ENCODE results near the gene SYP. TPM values are rescaled to one million over a fixed set of nuclear protein-coding genes. Genes with fewer than 3 reads are reported as not detected.

SYP gene
- total RNA-seq, 1 donor from 2014 or later = 2.3 TPM

DNA sequence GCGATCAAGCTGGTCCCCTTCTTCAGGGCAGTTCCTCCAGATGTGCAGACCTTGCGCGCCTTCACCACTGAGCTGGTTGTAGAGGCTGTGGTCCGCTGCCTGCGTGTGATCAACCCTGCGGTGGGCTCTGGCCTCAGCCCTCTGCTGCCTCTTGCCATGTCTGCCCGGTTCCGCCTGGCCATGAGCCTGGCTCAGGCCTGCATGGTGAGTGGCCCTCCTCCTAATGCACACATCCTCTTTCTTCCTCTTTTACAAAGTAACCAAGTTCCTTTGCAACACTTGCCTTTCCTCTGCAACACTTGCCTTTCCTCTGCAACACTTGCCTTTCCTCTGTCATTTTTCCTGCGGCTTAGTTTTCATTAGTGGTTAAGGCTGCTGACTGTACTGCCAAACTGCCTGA is 37.1 kb upstream of the SYP start:
- TF ChIP-seq, protein P1, sequence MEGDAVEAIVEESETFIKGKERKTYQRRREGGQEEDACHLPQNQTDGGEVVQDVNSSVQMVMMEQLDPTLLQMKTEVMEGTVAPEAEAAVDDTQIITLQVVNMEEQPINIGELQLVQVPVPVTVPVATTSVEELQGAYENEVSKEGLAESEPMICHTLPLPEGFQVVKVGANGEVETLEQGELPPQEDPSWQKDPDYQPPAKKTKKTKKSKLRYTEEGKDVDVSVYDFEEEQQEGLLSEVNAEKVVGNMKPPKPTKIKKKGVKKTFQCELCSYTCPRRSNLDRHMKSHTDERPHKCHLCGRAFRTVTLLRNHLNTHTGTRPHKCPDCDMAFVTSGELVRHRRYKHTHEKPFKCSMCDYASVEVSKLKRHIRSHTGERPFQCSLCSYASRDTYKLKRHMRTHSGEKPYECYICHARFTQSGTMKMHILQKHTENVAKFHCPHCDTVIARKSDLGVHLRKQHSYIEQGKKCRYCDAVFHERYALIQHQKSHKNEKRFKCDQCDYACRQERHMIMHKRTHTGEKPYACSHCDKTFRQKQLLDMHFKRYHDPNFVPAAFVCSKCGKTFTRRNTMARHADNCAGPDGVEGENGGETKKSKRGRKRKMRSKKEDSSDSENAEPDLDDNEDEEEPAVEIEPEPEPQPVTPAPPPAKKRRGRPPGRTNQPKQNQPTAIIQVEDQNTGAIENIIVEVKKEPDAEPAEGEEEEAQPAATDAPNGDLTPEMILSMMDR (IDR thresholded peaks at IDR 0.05) = no peak
- H3K27ac Mint-ChIP-seq (ENCODE audit: unreplicated experiment) = no peak overlapping the region
- peaks cover 3% of the 10 kb centered on the region for H3K4me1 Mint-ChIP-seq (ENCODE audit: unreplicated experiment)
- no peak overlapping the region for H3K4me3 Mint-ChIP-seq (ENCODE audit: unreplicated experiment)
- DNase-seq (ENCODE audit: extremely low spot score, unreplicated experiment) = no peak
- no peaks in the 10 kb centered on the region for H3K27me3 Mint-ChIP-seq (ENCODE audit: unreplicated experiment)
- H3K36me3 Mint-ChIP-seq (ENCODE audit: unreplicated experiment) = no peaks in the 10 kb centered on the region
- H3K9me3 Mint-ChIP-seq (ENCODE audit: unreplicated experiment) = peaks cover 7% of the 10 kb centered on the region

DNA sequence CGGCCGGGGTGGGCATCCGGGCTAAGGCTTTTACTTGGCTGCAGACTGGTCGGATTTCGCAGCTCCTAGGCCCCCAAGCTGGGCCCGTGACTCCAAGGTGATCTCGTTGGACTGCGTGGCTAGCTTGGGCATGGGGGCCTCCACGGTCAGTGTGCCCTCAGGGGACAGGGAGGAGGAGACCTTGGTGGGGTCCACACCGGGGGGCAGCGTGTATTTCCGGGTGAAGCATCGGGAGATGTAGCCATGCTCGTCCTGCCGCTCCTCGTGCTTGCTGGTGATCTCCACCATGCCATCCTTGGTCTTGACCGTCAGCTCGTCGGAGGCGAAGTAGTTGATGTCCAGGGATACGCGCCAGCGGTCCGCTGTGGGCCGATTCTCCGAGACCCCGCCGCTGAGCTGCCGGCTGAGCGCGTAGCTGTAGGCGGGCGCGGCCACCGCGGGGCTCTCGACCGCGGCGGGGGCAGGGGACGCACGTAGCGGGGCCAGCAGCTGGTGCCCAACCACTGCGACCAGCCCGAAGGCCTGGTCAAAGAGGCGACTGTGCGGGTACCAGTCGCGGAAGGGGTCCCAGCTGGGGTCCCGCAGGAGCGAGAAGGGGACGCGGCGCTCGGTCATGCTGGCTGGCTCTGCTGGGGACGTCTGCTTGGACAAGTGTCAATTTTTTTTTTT is 34.0 kb upstream of the SYP start:
- no peaks in the 10 kb centered on the region for H3K36me3 Mint-ChIP-seq (ENCODE audit: unreplicated experiment)
- H3K9me3 Mint-ChIP-seq (ENCODE audit: unreplicated experiment) = peaks cover 14% of the 10 kb centered on the region
- H3K4me1 Mint-ChIP-seq (ENCODE audit: unreplicated experiment) = peaks cover 5% of the 10 kb centered on the region
- no peaks in the 10 kb centered on the region for H3K27me3 Mint-ChIP-seq (ENCODE audit: unreplicated experiment)
- no peak for DNase-seq (ENCODE audit: extremely low spot score, unreplicated experiment)
- H3K4me3 Mint-ChIP-seq (ENCODE audit: unreplicated experiment) = no peak overlapping the region
- no peak overlapping the region for H3K27ac Mint-ChIP-seq (ENCODE audit: unreplicated experiment)
- TF ChIP-seq, protein P1 (IDR thresholded peaks at IDR 0.05) = no peak

DNA sequence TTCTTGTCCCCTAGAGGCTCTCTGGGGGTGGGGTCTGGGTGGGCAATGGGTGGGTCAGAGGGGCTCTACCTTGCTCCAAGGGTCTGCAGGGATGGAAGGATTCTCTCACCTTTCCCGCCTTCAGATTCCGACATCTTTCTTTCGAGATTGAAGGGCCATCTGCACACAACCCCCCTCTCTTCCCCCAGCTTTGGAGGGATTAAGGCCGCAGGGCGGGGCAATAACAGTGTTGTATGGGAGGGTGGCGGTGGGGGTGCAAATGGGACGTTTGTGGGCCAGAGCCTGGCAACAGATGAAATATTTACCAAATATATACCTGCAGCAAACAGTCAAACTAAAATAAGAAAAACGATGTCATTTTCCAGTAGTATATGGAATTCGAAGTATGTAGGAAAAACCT is 33.2 kb upstream of the SYP start, which contains the start of gene CACNA1F:
Gene CACNA1F, minus strand, starts transcription at position 165 of the 400 bp plus-strand sequence. Its CDS starts 31 bp downstream, at position 134.
- Mint-ChIP-seq H3K4me3 (ENCODE audit: unreplicated experiment) (no peak within 1 kb of the TSS), H3K27me3 (ENCODE audit: unreplicated experiment) (no peaks in the 10 kb centered on the region)

DNA sequence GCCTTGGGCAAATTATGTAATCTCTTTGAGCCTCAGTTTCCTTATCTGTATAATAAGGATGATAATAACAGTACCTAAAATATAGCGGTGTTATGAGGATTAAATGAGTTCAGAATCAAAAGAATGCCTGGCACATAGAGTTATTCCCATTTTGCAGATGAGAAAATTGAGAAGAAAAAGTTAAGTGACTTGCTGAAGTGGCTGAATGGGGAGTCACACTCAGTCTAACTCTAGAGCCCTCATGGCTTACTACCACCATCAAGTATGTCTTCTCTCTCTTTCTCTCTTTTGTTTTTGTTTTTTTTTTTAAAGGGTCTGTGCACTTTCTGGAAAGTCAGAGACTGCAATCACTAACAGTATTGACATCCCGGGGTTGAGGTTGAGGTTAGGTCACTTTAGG is 32.5 kb upstream of the SYP start:
- TF ChIP-seq, protein P1 (IDR thresholded peaks at IDR 0.05) = no peak
- no peak for DNase-seq (ENCODE audit: extremely low spot score, unreplicated experiment)
- Mint-ChIP-seq H3K36me3 (ENCODE audit: unreplicated experiment) (no peaks in the 10 kb centered on the region), H3K4me1 (ENCODE audit: unreplicated experiment) (peaks cover 5% of the 10 kb centered on the region), H3K27ac (ENCODE audit: unreplicated experiment) (no peak overlapping the region), H3K4me3 (ENCODE audit: unreplicated experiment) (no peak overlapping the region), H3K9me3 (ENCODE audit: unreplicated experiment) (peaks cover 14% of the 10 kb centered on the region), H3K27me3 (ENCODE audit: unreplicated experiment) (no peaks in the 10 kb centered on the region)

More for the DNA sequence above, 33.2 kb upstream of the SYP start, which contains the start of gene CACNA1F:
- Mint-ChIP-seq H3K27ac (ENCODE audit: unreplicated experiment) (no peak within 1 kb of the TSS), H3K9me3 (ENCODE audit: unreplicated experiment) (peaks cover 14% of the 10 kb centered on the region), H3K4me1 (ENCODE audit: unreplicated experiment) (peaks cover 5% of the 10 kb centered on the region), H3K36me3 (ENCODE audit: unreplicated experiment) (no peaks in the 10 kb centered on the region)
- TF ChIP-seq, protein P1 (IDR thresholded peaks at IDR 0.05) = no peak
- no peak for DNase-seq (ENCODE audit: extremely low spot score, unreplicated experiment)

DNA sequence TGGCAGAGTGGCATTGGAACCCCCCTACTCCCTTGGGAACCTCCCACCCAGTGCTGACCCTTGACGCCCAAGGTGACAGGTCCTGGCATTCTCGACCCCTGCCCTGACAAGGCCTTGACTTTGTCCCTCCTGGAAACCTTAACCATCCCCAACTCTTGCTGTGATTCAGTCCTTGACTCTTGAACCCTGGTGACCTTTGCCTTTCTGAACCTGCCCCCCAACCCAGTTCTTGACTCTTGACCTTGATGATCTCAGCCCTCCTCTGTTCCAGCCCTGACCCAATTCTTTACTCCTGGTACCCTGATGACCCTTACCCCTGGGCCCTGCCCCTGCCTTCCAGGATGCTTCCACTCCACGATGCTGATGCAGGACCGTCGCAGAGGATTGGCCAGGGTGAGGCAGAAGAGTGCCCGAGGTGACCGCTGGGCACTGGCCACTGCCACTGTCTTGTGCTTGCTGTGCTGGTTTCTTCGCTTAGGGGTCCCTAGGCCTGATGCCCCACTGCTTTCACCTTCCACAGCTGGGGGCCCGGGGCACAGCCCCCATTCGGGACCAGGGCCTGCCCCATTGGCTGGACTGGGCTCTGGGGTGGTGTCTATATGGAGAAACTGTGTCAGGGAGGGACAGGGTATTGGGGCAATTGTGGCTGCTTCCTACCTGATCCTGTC is 31.5 kb upstream of the SYP start:
- no peaks in the 10 kb centered on the region for H3K27me3 Mint-ChIP-seq (ENCODE audit: unreplicated experiment)
- no peaks in the 10 kb centered on the region for H3K36me3 Mint-ChIP-seq (ENCODE audit: unreplicated experiment)
- DNase-seq (ENCODE audit: extremely low spot score, unreplicated experiment) = no peak
- H3K9me3 Mint-ChIP-seq (ENCODE audit: unreplicated experiment) = peaks cover 7% of the 10 kb centered on the region
- no peak overlapping the region for H3K4me3 Mint-ChIP-seq (ENCODE audit: unreplicated experiment)
- TF ChIP-seq, protein P1 (IDR thresholded peaks at IDR 0.05) = no peak
- H3K27ac Mint-ChIP-seq (ENCODE audit: unreplicated experiment) = no peak overlapping the region
- peaks cover 3% of the 10 kb centered on the region for H3K4me1 Mint-ChIP-seq (ENCODE audit: unreplicated experiment)

Measured in osteocyte (in vitro differentiated cells).